Testis (tissue), 3 donors: ENCODE results near the gene ASTL. TPM values are rescaled to one million over a fixed set of nuclear protein-coding genes. Genes with fewer than 3 reads are reported as not detected.

ENCODE experiments used
- DNase-seq: peaks from one replicate; pipeline ENCODE4 v3.0.0-alpha.2; 2019
- H3K27ac ChIP-seq, 2 donors: fragments of 200-600 bp; sonication (generic); one replicate each; pipeline ENCODE4 v1.5.1; 2019
- H3K27me3 ChIP-seq: fragments of 200-600 bp; sonication (generic); one replicate; pipeline ENCODE4 v1.5.1; 2019
- H3K36me3 ChIP-seq: fragments of 200-600 bp; sonication (generic); one replicate; pipeline ENCODE4 v1.5.1; 2017; ENCODE audit warnings: low read depth; ENCODE audit errors: missing control alignments
- H3K4me1 ChIP-seq: fragments of 200-600 bp; sonication (generic); one replicate; pipeline ENCODE4 v1.5.1; 2019
- H3K4me3 ChIP-seq, 2 donors: fragments of 200-600 bp; sonication (generic); one replicate each; pipeline ENCODE4 v1.5.1; 2017 to 2019
- H3K9me3 ChIP-seq: fragments of 200-600 bp; sonication (generic); one replicate; pipeline ENCODE4 v1.5.1; 2017
- CTCF ChIP-seq, 3 experiments: fragments of 450-650 bp in 2 of 3; fragments of 200-600 bp in 1 of 3; sonication (generic) in 1 of 3; IDR thresholded peaks; one replicate each; pipeline ENCODE4 v1.5.1; 2016 to 2019; ENCODE audit warnings: antibody characterized with exemption in 3 of 3, mild to moderate bottlenecking in 2 of 3, moderate library complexity in 1 of 3
- POLR2A ChIP-seq: fragments of 450-650 bp; IDR thresholded peaks from one replicate; pipeline ENCODE4 v1.6.1; 2017; ENCODE audit warnings: antibody characterized with exemption, mild to moderate bottlenecking, moderate library complexity
- WGBS, 2 donors: methylation state at CpG; one replicate each; pipeline ENCODE4 v1.1.5; 2018; 5-methylcytosine and 5-hydroxymethylcytosine counted together
- intact Hi-C: fragments of 100-400 bp; cut with DNase I; formaldehyde crosslinking; loops from one replicate; pipeline ENCODE4 v1.15.1; 2023; ENCODE audit warnings: low total_unique reads
- polyA plus RNA-seq: library from polyadenylated mRNA; stranded (reverse); fragments of 350-450 nt; fragmentation: Illumina TruSeq; extraction: RNeasy Lipid Tissue Mini Kit (QIAGEN cat#74804); gene quantifications from one replicate; pipeline ENCODE4 v1.2.3, GENCODE V29; 2014; ENCODE audit warnings: low read depth, low replicate concordance; ENCODE audit not compliant: insufficient read depth
- total RNA-seq, 2 donors: library from RNA; depleted of rRNA; stranded (reverse); fragments of >200 nt; gene quantifications; one replicate each; pipeline ENCODE4 v1.2.3, GENCODE V29; 2016

The ASTL gene
- total and polyA plus RNA-seq, 3 donors from 2014 or later: 0.58 to 1.6 (median 0.87) TPM

DNA sequence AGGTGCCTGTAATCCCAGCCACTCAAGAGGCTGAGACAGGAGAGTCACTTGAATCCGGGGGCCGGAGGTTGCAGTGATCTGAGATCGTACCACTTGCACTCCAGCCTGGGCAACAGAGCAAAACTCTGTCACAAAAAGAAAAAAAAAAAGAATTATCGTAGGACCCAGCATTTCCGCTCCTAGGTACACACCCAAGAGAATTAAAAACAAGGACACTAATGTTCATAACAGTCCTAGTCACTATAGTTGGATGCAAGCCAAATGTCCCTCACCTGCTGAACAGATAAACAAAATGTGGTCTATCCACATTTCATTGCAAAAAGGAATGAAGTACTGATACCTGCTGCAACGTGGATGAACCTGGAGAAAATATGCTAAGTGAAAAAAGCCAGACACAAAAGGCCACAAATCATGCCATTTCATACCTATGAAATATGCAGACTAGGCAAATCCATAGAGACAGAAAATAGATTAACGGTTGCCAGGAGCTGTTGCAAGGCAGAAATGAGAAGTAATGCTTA is 43.1 kb downstream of the ASTL start:
- no peaks in the 10 kb centered on the region for H3K27me3 ChIP-seq
- intact Hi-C loops: no loop called here

GRCh38 chr2:96093528-96093927 is 44.8 kb downstream of the ASTL start:
- WGBS, 2 donors: 94% methylated on average over 4 of the region's 4 CpGs
- DNase-seq: no peak
- no peaks in the 10 kb centered on the region for H3K27me3 ChIP-seq
- no peaks in the 10 kb centered on the region for H3K9me3 ChIP-seq
- TF ChIP-seq CTCF (IDR thresholded peaks at IDR 0.05): no peak
- TF ChIP-seq POLR2A: no peak
- H3K36me3 ChIP-seq: no peaks in the 10 kb centered on the region
- no peak overlapping the region for H3K27ac ChIP-seq
- H3K4me1 ChIP-seq: peaks cover 7% of the 10 kb centered on the region
- no peak overlapping the region for H3K4me3 ChIP-seq
- intact Hi-C loops: no loop called here

More for the DNA sequence above, 43.1 kb downstream of the ASTL start:
- no peak overlapping the region for H3K4me3 ChIP-seq
- H3K9me3 ChIP-seq: no peaks in the 10 kb centered on the region
- WGBS, 2 donors: 90 to 92% methylated on average over 7 of the region's 7 CpGs
- DNase-seq: no peak
- TF ChIP-seq POLR2A (no peak), CTCF (IDR thresholded peaks at IDR 0.05) (no peak)
- no peak overlapping the region for H3K27ac ChIP-seq
- H3K36me3 ChIP-seq: no peaks in the 10 kb centered on the region
- H3K4me1 ChIP-seq: peaks cover 19% of the 10 kb centered on the region

- DNase-seq: no peak
- WGBS, 2 donors: 93 to 99% methylated on average over 3 of the region's 3 CpGs
Measured at GRCh38 chr2:96092951-96093350, 45.4 kb downstream of the ASTL start.

DNA sequence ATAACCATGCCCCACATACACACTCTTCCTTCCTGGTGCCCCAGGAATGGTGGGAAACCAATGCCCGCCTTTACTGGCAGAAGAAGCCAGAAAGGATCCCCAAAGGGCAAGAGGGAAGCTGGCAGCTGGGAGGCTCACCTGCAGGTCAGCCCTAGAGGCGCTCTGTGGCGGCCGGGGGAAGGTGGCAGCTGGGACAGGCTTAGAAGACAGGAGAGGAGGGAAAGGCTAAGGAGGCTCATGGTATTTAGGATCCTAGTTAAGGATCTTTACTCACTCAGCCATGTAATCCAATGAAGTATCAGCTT is 45.8 kb downstream of the ASTL start:
- intact Hi-C loops: no loop called here
- Histone ChIP-seq H3K4me3 (no peak overlapping the region), H3K4me1 (no peaks in the 10 kb centered on the region), H3K27me3 (no peaks in the 10 kb centered on the region), H3K9me3 (no peaks in the 10 kb centered on the region), H3K27ac (no peak overlapping the region), H3K36me3 (no peaks in the 10 kb centered on the region)
- 96 to 99% methylated on average over 4 of the region's 4 CpGs for WGBS, 2 donors
- TF ChIP-seq CTCF (IDR thresholded peaks at IDR 0.05) (no peak), POLR2A (no peak)
- DNase-seq: no peak

More at GRCh38 chr2:96092951-96093350, 45.4 kb downstream of the ASTL start:
- no peak for TF ChIP-seq CTCF (IDR thresholded peaks at IDR 0.05)
- TF ChIP-seq POLR2A: no peak
- intact Hi-C loops: no loop called here
- H3K4me3 ChIP-seq: no peak overlapping the region
- H3K9me3 ChIP-seq: no peaks in the 10 kb centered on the region
- H3K27me3 ChIP-seq: no peaks in the 10 kb centered on the region
- H3K27ac ChIP-seq: no peak overlapping the region
- peaks cover under 1% of the 10 kb centered on the region for H3K4me1 ChIP-seq
- H3K36me3 ChIP-seq: no peaks in the 10 kb centered on the region

DNA sequence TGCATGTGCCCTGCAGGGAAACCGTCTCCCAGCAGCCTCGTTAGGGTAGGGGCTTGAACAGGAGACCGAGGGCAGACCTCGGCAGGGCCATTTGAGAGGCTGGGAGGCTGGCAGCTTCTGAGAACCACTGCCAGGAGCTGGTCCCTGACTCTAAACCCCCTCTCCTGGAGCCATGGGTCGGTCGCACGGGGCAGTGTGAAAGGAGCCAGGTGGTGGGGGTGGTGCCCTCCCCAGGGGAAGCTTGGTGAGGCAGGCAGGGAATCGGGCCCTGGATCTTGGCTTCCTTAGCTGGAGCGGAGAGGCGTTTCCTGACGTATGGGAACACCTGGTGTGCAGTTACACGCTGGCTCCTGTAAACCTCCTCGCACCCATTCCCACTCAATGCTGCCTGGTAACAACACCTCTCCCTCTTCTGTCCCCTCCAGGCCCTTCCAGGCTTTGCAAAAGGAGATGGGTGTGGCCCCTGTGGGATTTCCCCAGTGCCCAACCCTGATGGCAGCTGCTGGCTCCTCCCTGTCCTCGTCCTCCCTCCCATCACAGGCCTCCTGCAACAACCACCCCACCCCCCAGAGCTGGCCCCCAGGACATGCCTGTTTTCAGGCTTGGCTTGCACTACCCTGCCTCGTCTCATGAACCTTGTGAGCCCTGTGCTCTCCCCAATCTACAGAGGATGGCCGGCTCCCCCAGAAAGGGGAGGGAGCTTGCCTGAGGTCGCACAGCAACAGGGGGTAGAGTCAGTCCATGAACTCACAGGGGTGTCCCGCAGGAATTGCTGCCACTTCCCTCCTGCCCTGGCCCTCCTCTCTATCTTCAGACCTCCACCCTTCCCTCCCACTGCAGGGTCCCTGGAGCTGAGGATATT is 46.4 kb downstream of the ASTL start:
- no peaks in the 10 kb centered on the region for H3K4me1 ChIP-seq
- DNase-seq: no peak
- WGBS, 2 donors: 86 to 89% methylated on average over 11 to 18 of the region's 18 CpGs
- no peak for TF ChIP-seq CTCF (IDR thresholded peaks at IDR 0.05)
- no peak for TF ChIP-seq POLR2A
- H3K4me3 ChIP-seq: no peak overlapping the region
- intact Hi-C loops: no loop called here
- H3K36me3 ChIP-seq: no peaks in the 10 kb centered on the region
- H3K9me3 ChIP-seq: no peaks in the 10 kb centered on the region
- no peak overlapping the region for H3K27ac ChIP-seq
- no peaks in the 10 kb centered on the region for H3K27me3 ChIP-seq
